Glutamatergic neuron (in vitro differentiated cells): ENCODE measurements around the gene TBP. TPM values are rescaled to one million over a fixed set of nuclear protein-coding genes. Genes with fewer than 3 reads are reported as not detected.

Experiments
- DNase-seq: peaks from one replicate; pipeline ENCODE4 v3.0.0; 2022
- H3K27ac Mint-ChIP-seq: one replicate; pipeline ENCODE4 v1.8.0; 2020; ENCODE audit warnings: mild to moderate bottlenecking, mixed read lengths, inconsistent platforms; ENCODE audit not compliant: unreplicated experiment
- H3K27me3 Mint-ChIP-seq: one replicate; pipeline ENCODE4 v1.8.0; 2020; ENCODE audit warnings: mild to moderate bottlenecking, moderate library complexity, mixed read lengths, inconsistent platforms; ENCODE audit not compliant: unreplicated experiment
- H3K36me3 Mint-ChIP-seq: one replicate; pipeline ENCODE4 v1.8.0; 2020; ENCODE audit warnings: mild to moderate bottlenecking, mixed read lengths, inconsistent platforms; ENCODE audit not compliant: unreplicated experiment
- H3K4me1 Mint-ChIP-seq: one replicate; pipeline ENCODE4 v1.8.0; 2020; ENCODE audit warnings: mild to moderate bottlenecking, low read depth, mixed read lengths, inconsistent platforms; ENCODE audit not compliant: unreplicated experiment
- H3K4me3 Mint-ChIP-seq: one replicate; pipeline ENCODE4 v1.8.0; 2020; ENCODE audit warnings: mild to moderate bottlenecking, mixed read lengths, inconsistent platforms; ENCODE audit not compliant: unreplicated experiment
- H3K9me3 Mint-ChIP-seq: one replicate; pipeline ENCODE4 v1.8.0; 2020; ENCODE audit warnings: mild to moderate bottlenecking, moderate library complexity, mixed read lengths, inconsistent platforms; ENCODE audit not compliant: unreplicated experiment
- total RNA-seq: library from RNA; stranded (reverse); fragmentation: NEBNext Ultra II Directional; extraction: Animal tissue kit (Norgen Biotek cat#: 25700); gene quantifications from one replicate; pipeline ENCODE4 v1.2.1, GENCODE V29; 2021; ENCODE audit not compliant: unreplicated experiment
- TF ChIP-seq, protein P1 (sequence below): fragments of 200-600 bp; sonication (generic); IDR thresholded peaks from one replicate; pipeline ENCODE4 v1.5.0; 2021; ENCODE audit not compliant: partially characterized antibody, unreplicated experiment

TBP gene
- total RNA-seq, 1 donor from 2014 or later, result 19.9 TPM

- no peaks in the 10 kb centered on the region for H3K4me1 Mint-ChIP-seq
- H3K27ac Mint-ChIP-seq, result no peak overlapping the region
- no peaks in the 10 kb centered on the region for H3K36me3 Mint-ChIP-seq
Measured at GRCh38 chr6:170537329-170537728, 16.8 kb upstream of the TBP start.

DNA sequence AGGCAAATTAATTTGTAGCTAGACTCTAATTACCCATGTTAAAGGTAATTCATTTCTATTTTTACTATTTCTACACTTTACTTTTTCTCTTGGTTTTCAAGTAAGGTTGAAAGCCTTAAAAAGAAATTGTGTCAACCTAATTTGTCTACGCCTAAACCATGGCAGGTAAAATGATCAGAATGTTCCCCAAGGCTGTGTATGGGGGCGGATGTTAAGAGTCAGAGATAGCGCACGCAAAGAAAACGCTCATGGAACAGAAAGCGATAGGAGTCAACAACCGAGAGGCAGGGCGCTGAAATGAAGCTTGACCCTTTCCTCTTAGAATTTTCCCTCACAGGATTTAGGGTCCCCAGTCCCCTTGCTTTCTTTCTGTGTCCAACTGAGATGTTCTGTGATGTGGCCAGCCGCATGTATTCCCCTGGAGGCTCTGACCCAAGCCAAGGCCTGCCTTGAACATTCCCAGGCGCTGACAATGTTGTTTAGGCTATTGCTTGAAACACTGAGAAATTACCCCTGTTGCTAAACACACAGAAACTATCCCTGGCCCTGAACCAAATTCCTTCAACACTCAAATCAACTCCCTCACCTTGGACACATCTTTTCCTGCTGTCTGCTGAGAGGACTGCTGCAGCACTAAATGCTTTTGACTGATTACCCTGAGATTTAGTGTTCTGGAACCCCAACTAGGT lies 12.0 kb upstream of the TBP start:
- no peak for DNase-seq
- Mint-ChIP-seq H3K27ac (no peak overlapping the region), H3K36me3 (no peaks in the 10 kb centered on the region), H3K4me3 (no peak overlapping the region), H3K27me3 (peaks cover 2% of the 10 kb centered on the region), H3K9me3 (no peaks in the 10 kb centered on the region), H3K4me1 (no peaks in the 10 kb centered on the region)
- TF ChIP-seq, protein P1, sequence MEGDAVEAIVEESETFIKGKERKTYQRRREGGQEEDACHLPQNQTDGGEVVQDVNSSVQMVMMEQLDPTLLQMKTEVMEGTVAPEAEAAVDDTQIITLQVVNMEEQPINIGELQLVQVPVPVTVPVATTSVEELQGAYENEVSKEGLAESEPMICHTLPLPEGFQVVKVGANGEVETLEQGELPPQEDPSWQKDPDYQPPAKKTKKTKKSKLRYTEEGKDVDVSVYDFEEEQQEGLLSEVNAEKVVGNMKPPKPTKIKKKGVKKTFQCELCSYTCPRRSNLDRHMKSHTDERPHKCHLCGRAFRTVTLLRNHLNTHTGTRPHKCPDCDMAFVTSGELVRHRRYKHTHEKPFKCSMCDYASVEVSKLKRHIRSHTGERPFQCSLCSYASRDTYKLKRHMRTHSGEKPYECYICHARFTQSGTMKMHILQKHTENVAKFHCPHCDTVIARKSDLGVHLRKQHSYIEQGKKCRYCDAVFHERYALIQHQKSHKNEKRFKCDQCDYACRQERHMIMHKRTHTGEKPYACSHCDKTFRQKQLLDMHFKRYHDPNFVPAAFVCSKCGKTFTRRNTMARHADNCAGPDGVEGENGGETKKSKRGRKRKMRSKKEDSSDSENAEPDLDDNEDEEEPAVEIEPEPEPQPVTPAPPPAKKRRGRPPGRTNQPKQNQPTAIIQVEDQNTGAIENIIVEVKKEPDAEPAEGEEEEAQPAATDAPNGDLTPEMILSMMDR, result no peak

More at GRCh38 chr6:170537329-170537728, 16.8 kb upstream of the TBP start:
- Mint-ChIP-seq H3K27me3 (peaks cover 2% of the 10 kb centered on the region), H3K9me3 (no peaks in the 10 kb centered on the region), H3K4me3 (no peak overlapping the region)
- TF ChIP-seq, protein P1, result no peak
- no peak for DNase-seq

- Mint-ChIP-seq H3K4me3 (no peak overlapping the region), H3K27ac (no peak overlapping the region), H3K27me3 (peaks cover 2% of the 10 kb centered on the region), H3K36me3 (no peaks in the 10 kb centered on the region), H3K9me3 (no peaks in the 10 kb centered on the region), H3K4me1 (peaks cover 6% of the 10 kb centered on the region)
- TF ChIP-seq, protein P1, result no peak
- DNase-seq, result no peak
Measured at GRCh38 chr6:170545405-170545804, 8.8 kb upstream of the TBP start.

DNA sequence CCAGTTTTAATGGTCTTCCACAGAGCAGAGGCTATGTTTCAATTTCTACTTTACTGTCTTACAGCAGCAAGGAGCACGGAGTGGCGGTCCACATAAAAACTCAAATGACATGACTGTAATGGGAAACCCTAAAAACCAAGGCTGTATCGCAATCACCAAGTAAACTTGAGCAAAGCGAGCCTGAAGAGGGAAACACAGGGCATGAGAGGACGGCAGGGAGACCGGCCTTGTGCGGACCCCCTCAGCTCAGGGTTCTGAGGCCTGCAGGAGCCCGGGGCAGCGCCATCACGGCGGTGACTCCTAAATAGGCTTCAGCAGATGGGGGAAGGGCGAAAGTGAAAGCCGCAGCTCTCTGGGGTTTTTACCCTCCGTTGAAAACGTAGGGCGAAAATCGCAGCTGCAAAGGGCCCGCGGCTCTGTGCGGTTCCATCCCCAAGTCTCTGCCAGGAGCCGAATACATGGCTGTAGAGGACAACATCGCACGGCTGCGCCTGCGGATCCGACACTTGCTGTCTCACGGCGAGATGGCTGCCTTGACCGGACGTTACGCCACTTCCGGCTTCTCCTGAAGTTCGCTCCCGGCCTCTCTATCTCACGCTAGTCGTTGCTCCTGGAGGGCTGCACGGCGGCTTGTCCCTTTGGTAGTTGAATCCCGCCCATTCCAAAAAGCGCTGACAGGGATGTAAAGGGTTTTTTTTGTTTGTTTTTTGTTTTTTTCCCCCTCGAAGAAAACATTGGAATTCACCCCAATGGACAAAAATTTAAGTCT lies 1.2 kb upstream of the TBP start, which contains the start of gene PSMB1:
Gene PSMB1 (minus strand): TSS at position 543 of the 769 bp plus-strand sequence. CDS start 65 bp downstream, at position 478.
- H3K36me3 Mint-ChIP-seq, result no peaks in the 10 kb centered on the region
- no peak within 1 kb of the TSS for H3K4me3 Mint-ChIP-seq
- no peaks in the 10 kb centered on the region for H3K9me3 Mint-ChIP-seq
- H3K4me1 Mint-ChIP-seq, result peaks cover 12% of the 10 kb centered on the region
- H3K27me3 Mint-ChIP-seq, result peaks cover 2% of the 10 kb centered on the region
- no peak within 1 kb of the TSS for H3K27ac Mint-ChIP-seq
- peak; percentile 92 for DNase-seq
- TF ChIP-seq, protein P1, result no peak

DNA sequence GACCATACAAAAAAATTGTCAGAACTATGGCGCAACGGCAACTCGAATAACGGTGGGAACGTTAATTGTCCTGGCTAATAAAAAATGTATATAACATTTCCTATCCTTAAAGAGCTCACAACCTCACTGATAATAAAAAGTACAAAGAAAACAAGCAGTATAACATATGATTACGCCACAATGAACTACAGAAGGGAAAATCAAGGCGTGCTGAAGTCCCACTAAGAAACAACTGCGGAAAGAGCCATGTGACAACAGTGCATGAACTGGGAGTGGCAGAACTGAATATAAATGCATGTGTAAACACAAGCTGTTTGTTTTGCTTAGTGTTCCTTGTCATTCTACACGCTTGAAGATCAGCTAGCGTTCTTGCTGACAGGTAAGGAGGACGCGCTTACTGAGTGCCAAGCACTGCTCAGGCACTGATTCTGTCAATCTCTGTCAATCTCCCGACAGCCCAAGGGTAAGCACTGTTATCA lies 596 bp upstream of the TBP start:
- H3K36me3 Mint-ChIP-seq, result no peaks in the 10 kb centered on the region
- H3K4me1 Mint-ChIP-seq, result peaks cover 12% of the 10 kb centered on the region
- H3K27ac Mint-ChIP-seq, result no peak overlapping the region
- no peaks in the 10 kb centered on the region for H3K9me3 Mint-ChIP-seq
- H3K27me3 Mint-ChIP-seq, result peaks cover 2% of the 10 kb centered on the region
- H3K4me3 Mint-ChIP-seq, result no peak overlapping the region
- DNase-seq, result no peak
- TF ChIP-seq, protein P1, result no peak
